Skin epidermis (tissue), 12 donors: ENCODE results near the gene IL1RAPL2.

Source experiments
- H3K27ac ChIP-seq, 21 experiments: fragments of 200-600 bp; sonication (generic) in 11 of 21; one replicate each; pipeline ENCODE4 v1.5.0; 2020; ENCODE audit warnings: mild to moderate bottlenecking in 3 of 21, inconsistent platforms in 2 of 21, moderate library complexity in 2 of 21
- H3K4me3 ChIP-seq, 7 experiments: fragments of 200-600 bp; sonication (generic) in 2 of 7; one replicate each; pipeline ENCODE4 v1.5.0; 2020; ENCODE audit warnings: inconsistent platforms in 2 of 7, mild to moderate bottlenecking in 2 of 7, moderate library complexity in 1 of 7

IL1RAPL2 gene

GRCh38 chrX:105488716-105489115, 922.7 kb downstream of the IL1RAPL2 start:
- Histone ChIP-seq H3K27ac (no peak overlapping the region), H3K4me3 (no peak overlapping the region)

DNA sequence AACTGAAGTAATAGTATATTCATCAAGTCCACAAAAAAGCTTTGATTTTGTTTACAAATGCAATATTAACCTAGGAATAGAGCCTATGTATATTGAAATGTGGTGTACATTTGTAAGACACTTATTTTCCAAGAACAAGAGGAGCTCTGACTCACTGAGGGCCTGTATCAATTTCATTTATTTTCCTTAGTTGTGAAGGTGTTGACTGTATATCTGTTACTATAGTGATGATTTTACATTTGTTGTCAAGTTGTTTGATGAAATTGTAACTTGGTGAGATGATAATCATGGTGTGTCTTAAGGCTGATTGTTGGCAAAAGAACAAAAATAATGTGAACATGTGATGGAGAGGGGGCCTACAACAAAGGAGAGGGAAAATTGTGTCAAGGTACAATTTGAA, 929.4 kb downstream of the IL1RAPL2 start:
- Histone ChIP-seq H3K27ac (no peak overlapping the region), H3K4me3 (no peak overlapping the region)

DNA sequence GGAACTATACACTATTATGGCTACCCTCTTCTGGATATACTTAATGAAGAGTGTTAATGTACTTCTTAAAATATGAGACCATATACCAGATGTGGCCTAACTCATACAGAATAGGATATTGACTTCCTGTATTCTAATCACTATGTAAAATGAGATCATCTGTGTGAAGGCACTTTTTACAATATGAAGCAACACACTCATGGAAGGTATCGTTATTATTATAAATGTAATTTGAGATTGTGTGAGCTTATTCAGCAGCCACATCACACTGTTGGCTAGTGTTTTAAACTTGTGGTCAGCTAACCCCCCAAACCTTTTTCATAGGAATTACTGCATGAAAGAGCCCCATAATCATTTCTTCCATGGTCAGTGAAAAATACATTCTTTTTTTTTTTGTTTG, 936.3 kb downstream of the IL1RAPL2 start:
- Histone ChIP-seq H3K27ac (no peak overlapping the region), H3K4me3 (no peak overlapping the region)

DNA sequence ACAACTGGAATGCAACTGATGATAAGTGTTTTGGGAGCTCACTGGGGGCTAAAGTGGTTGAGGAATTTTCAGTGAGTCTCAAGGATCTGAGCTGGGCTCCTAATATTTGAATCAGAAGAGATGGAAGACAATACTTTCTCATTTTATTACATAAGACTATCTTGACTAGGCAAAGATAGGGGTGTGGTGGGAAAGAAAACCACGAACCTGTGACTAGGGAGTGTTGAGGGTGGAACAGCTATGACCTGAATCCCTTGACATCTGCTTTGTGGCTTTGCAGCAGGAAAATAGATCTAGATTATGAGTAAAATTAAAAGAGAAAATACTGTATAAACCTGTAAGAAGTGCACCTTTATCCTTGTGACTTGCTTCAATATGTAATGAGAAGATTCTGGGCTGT, 949.6 kb downstream of the IL1RAPL2 start:
- H3K4me3 ChIP-seq, result no peak overlapping the region
- no peak overlapping the region for H3K27ac ChIP-seq

DNA sequence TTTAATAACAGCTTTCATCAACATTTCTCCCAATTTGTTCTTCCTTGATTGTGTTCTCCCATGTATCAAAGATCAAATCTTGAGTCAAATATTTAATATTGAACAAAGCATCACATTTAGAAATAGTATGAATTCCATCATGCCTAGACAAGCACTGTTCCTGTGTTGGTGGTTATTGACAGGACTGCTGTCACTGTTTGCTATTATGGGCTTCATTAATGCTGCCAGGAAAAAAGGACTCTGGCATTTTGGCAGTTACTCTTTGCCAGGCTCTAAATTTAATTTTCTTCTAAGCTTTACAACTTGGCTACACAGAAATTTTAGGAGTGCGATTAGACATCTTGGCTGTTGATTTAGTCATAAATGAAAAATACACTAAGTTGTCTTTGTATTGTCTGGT, 960.4 kb downstream of the IL1RAPL2 start:
- Histone ChIP-seq H3K4me3 (no peak overlapping the region), H3K27ac (no peak overlapping the region)

DNA sequence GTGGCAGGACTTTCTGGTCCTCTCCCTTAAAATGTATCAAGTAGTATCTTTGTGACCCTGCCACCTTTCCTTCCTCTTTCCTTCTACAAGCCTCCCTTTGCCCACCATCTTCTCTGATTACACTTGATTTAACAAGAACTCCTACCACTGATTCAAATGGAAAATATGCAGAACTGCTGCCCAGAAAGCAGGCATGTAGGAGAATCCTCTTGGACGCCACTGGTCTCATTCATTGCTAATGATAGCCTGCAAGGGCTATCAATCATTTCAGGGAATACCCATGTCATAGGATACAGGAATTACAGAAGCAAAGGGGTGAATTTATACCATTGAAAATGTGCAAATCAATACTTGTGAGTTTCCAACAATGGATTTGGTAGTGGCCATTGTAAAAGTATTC, 961.8 kb downstream of the IL1RAPL2 start:
- no peak overlapping the region for H3K4me3 ChIP-seq
- H3K27ac ChIP-seq, result no peak overlapping the region

- no peak overlapping the region for H3K27ac ChIP-seq
- no peak overlapping the region for H3K4me3 ChIP-seq
Observed at GRCh38 chrX:105533951-105534350, 968.0 kb downstream of the IL1RAPL2 start.

- no peak overlapping the region for H3K27ac ChIP-seq
- H3K4me3 ChIP-seq, result no peak overlapping the region
Observed at GRCh38 chrX:105543283-105543682, 977.3 kb downstream of the IL1RAPL2 start.

DNA sequence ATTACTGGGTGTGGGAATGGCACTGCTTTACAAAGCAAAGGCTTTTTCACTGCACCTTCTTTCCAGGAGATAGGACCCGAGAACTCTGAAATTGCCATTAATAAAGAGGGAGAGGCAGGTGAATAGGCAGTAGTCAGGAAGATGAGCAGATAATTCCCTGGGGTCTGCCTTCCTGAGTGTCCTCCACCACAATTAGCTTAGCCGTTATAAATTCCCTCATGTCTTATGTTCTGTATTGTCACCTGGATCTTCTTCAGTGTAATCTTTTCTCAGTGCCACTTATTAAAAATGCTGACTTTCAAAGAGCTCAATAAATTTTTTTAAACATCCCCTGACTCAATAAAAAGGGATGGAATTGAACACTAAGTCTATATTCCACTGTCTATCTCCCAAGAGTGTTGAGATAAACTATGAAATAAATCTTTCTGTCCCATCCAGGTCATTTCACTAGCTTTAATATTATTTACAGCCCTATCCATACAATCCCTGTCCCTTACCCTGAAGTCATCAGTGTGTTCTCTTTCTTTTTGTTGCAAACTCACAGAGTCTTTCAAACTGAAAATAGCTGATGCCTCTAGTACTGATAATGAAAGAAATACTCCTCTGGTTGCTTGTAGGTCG, 984.2 kb downstream of the IL1RAPL2 start:
- H3K4me3 ChIP-seq, result no peak overlapping the region
- H3K27ac ChIP-seq, result no peak overlapping the region

- H3K4me3 ChIP-seq, result no peak overlapping the region
- no peak overlapping the region for H3K27ac ChIP-seq
Observed at GRCh38 chrX:105552395-105552794, 986.4 kb downstream of the IL1RAPL2 start.

DNA sequence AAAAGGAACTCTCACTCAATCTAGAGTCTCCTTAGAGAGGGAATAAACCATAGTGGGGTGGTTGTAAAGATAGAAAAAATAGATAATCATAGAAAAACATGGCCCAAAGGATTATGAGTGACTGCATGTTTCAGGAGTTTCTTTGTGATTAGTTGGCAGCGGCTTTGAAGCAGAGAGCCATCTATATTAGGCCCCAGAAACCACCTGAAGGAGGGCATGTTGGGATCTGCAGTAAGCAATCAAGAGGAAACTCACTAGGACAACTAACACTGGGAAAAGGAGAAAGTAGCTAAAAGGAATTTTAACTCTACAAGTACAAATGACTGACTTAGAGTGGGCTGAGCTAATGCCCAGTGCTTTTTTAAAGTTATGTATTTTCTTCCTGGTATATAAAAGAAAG, 987.1 kb downstream of the IL1RAPL2 start:
- Histone ChIP-seq H3K4me3 (no peak overlapping the region), H3K27ac (no peak overlapping the region)

DNA sequence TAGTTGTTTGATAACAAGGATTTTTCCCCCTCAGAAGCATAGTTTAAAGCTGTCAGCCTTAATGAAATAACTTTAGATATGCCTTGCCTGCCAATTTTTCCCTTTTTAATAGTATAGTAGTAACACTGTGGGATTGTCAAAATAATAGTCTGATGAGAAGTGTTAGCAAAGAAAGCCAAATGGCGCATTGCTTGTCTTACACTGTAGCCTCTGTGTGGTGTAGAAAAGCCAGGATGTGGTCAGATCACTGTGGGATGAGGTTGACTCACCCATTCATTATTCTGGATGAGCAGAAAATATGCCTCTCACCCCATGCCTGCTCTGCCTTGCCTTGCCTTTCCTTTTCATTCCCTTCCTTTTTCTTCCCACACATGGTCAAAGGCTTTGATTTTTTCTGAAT, 998.5 kb downstream of the IL1RAPL2 start:
- Histone ChIP-seq H3K4me3 (no peak overlapping the region), H3K27ac (no peak overlapping the region)

DNA sequence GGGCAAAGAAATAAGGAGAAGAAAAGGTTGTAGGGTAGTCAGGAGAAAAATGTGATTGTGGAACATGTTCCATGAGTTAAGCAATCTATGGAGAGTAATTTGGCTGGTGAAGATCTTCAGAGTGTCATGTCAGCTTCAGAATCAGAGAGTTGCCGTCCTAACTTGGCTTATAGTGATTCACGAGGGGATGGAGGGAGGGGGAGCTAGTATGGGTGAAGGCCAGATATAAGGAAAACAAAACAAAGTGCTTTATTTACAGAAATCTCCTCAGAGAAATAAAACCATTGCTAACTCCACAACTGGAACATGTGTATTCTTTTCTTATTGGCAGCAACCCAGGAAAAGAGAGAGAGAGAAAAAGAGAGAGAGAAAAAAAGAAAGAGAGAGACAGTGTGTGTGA, 999.9 kb downstream of the IL1RAPL2 start:
- Histone ChIP-seq H3K27ac (no peak overlapping the region), H3K4me3 (no peak overlapping the region)

GRCh38 chrX:105567082-105567481, 1001.1 kb downstream of the IL1RAPL2 start:
- H3K4me3 ChIP-seq, result no peak overlapping the region
- H3K27ac ChIP-seq, result no peak overlapping the region

DNA sequence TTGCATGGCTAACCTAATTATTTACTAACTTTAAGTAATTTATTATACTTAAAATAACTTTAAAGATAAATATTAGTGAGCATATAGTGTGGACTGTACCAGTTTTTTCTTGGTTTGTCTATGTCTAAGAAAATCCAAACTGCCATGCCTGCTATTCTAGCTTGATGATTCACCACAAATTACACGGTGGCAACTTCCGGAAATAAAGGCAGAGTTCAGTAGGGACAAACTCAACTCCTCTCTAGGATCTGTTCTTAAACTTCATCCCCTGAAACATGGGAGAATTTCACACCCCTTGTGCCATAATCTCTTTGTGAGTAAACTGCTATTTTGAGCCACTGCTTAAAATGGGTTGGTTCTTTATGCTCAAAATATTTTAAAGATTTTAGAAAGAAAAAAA, 1042.7 kb downstream of the IL1RAPL2 start:
- H3K27ac ChIP-seq, result no peak overlapping the region
- no peak overlapping the region for H3K4me3 ChIP-seq

DNA sequence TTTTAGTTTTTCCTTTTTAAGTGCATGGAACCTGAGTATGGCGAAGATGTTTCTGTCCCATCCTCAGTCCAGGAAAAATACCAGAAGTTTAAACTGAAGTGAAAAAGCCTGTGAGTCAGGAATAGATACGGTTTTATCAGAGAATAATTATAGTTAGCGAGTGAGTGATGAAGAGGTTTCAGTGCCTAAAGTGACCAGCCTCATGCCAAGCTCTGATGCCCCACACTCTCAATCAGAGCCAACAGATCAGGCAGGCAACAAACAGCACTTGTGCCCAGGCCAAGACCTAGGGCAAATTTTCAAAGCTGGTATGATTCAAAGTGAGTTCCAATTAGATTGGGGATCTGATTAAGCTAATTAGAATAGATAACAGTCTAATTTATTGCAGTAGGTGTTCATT, 1043.5 kb downstream of the IL1RAPL2 start:
- H3K4me3 ChIP-seq, result no peak overlapping the region
- no peak overlapping the region for H3K27ac ChIP-seq

- no peak overlapping the region for H3K4me3 ChIP-seq
- H3K27ac ChIP-seq, result no peak overlapping the region
Observed at GRCh38 chrX:105610411-105610810, 1044.4 kb downstream of the IL1RAPL2 start.

- Histone ChIP-seq H3K27ac (no peak overlapping the region), H3K4me3 (no peak overlapping the region)
Observed at GRCh38 chrX:105618393-105619101, 1052.5 kb downstream of the IL1RAPL2 start.

GRCh38 chrX:105634180-105634579, 1068.2 kb downstream of the IL1RAPL2 start:
- H3K4me3 ChIP-seq, result no peak overlapping the region

GRCh38 chrX:105635794-105636193, 1069.8 kb downstream of the IL1RAPL2 start:
- Histone ChIP-seq H3K27ac (no peak overlapping the region), H3K4me3 (no peak overlapping the region)

More at GRCh38 chrX:105634180-105634579, 1068.2 kb downstream of the IL1RAPL2 start:
- H3K27ac ChIP-seq, result no peak overlapping the region

- Histone ChIP-seq H3K4me3 (no peak overlapping the region), H3K27ac (no peak overlapping the region)
Observed at GRCh38 chrX:105636667-105637066, 1070.7 kb downstream of the IL1RAPL2 start.
